ENCODE results near the gene RAVER1.
A peak's percentile ranks its signal among the peaks of the same experiment; 100 is the strongest.
"Not testable (repeated sequence)": the region's sequence is repeated elsewhere in the genome, so short reads cannot be mapped to it uniquely, and the experiment has no call there.

Gene RAVER1

GRCh38 chr19:10338940-10339339 lies 5.6 kb upstream of the RAVER1 start:
- H3K18ac ChIP-seq (ENCODE audit: low read depth in 1 of 2, low read length in 2 of 2), result no peak overlapping the region
- WGBS, result 96% methylated on average over 6 of the region's 6 CpGs
- no peak overlapping the region for H3K4ac ChIP-seq (ENCODE audit: low read depth in 1 of 2, low read length in 2 of 2)
- no peak overlapping the region for H2BK12ac ChIP-seq (ENCODE audit: low read length in 2 of 2)
- H3K14ac ChIP-seq (ENCODE audit: low read length in 2 of 2), result no peak overlapping the region
- H2BK15ac ChIP-seq (ENCODE audit: low read depth, poor library complexity, severe bottlenecking), result no peak overlapping the region
- no peak overlapping the region for H3K23ac ChIP-seq (ENCODE audit: low read length in 2 of 2)
- H3K9me3 ChIP-seq (ENCODE audit: control insufficient read depth, low read length), result no peaks in the 10 kb centered on the region
- H3K79me1 ChIP-seq (replicated peaks; ENCODE audit: low read length, poor library complexity, severe bottlenecking), result peaks cover 6% of the 10 kb centered on the region
- H3K4me2 ChIP-seq (ENCODE audit: low read length, poor library complexity, severe bottlenecking), result no peak overlapping the region
- H3K4me3 ChIP-seq (ENCODE audit: insufficient read depth in 1 of 2, low read depth in 1 of 2, low read length in 2 of 2), result no peak overlapping the region
- no peak overlapping the region for H4K91ac ChIP-seq (ENCODE audit: low read length)
- no peaks in the 10 kb centered on the region for H3K36me3 ChIP-seq (ENCODE audit: control insufficient read depth in 1 of 2, insufficient read depth in 2 of 2, low read depth in 1 of 2, low read length in 2 of 2)
- no peak overlapping the region for H3K27ac ChIP-seq (ENCODE audit: low read length, poor library complexity, severe bottlenecking)
- no peak overlapping the region for H4K8ac ChIP-seq (ENCODE audit: low read length)
- H3K27me3 ChIP-seq (ENCODE audit: control insufficient read depth in 1 of 2, insufficient read depth in 1 of 2, low read length in 2 of 2), result peaks cover 0 to 3% of the 10 kb centered on the region in 2 experiments
- no peak for DNase-seq
- H2BK5ac ChIP-seq (ENCODE audit: low read depth, low read length, poor library complexity, severe bottlenecking), result no peak overlapping the region
- no peak overlapping the region for H2BK120ac ChIP-seq (ENCODE audit: low read depth, low read length)
- no peak overlapping the region for H2AFZ ChIP-seq (ENCODE audit: low read depth, low read length)
- no peak overlapping the region for H2AK5ac ChIP-seq (ENCODE audit: low read length, severe bottlenecking)
- H3K4me1 ChIP-seq (ENCODE audit: control insufficient read depth, insufficient read depth, low read depth, low read length), result peaks cover 12% of the 10 kb centered on the region
- no peak overlapping the region for H3K9ac ChIP-seq (ENCODE audit: low read length)

DNA sequence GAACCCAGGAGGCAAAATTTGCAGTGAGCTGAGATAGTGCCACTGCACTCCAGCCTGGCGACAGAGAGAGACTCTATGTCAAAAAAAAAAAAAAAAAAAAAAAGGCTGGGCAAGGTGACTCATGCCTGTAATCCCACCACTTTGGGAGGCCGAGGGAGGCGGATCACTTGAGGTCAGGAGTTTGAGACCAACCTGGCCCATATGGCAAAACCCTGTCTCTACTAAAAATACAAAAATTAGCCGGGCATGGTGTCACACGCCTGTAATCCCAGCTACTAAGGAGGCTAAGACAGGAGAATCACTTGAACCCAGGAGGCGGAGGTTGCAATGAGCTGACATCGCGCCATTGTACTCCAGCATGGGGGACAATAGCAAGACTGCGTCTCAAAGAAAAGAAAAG lies 3.4 kb upstream of the RAVER1 start:
- H3K4me2 ChIP-seq (ENCODE audit: low read length, poor library complexity, severe bottlenecking); H3K9ac ChIP-seq (ENCODE audit: low read length); H2AK5ac ChIP-seq (ENCODE audit: low read length, severe bottlenecking); H2AFZ ChIP-seq (ENCODE audit: low read depth, low read length); H2BK12ac ChIP-seq (ENCODE audit: low read length in 2 of 2); H3K4ac ChIP-seq (ENCODE audit: low read depth in 1 of 2, low read length in 2 of 2); H3K9me3 ChIP-seq (ENCODE audit: control insufficient read depth, low read length); H2BK5ac ChIP-seq (ENCODE audit: low read depth, low read length, poor library complexity, severe bottlenecking); H3K18ac ChIP-seq (ENCODE audit: low read depth in 1 of 2, low read length in 2 of 2); H3K14ac ChIP-seq (ENCODE audit: low read length in 2 of 2); H2BK120ac ChIP-seq (ENCODE audit: low read depth, low read length); H3K27me3 ChIP-seq (ENCODE audit: control insufficient read depth in 1 of 2, insufficient read depth in 1 of 2, low read length in 2 of 2); H3K27ac ChIP-seq (ENCODE audit: low read length, poor library complexity, severe bottlenecking); H4K8ac ChIP-seq (ENCODE audit: low read length); H2BK15ac ChIP-seq (ENCODE audit: low read depth, poor library complexity, severe bottlenecking); H3K36me3 ChIP-seq (ENCODE audit: control insufficient read depth in 1 of 2, insufficient read depth in 2 of 2, low read depth in 1 of 2, low read length in 2 of 2); H3K23ac ChIP-seq (ENCODE audit: low read length in 2 of 2); DNase-seq; H4K91ac ChIP-seq (ENCODE audit: low read length); H3K79me1 ChIP-seq (replicated peaks; ENCODE audit: low read length, poor library complexity, severe bottlenecking); H3K4me3 ChIP-seq (ENCODE audit: insufficient read depth in 1 of 2, low read depth in 1 of 2, low read length in 2 of 2): not testable (repeated sequence)
- peaks cover 21% of the 10 kb centered on the region for H3K4me1 ChIP-seq (ENCODE audit: control insufficient read depth, insufficient read depth, low read depth, low read length)
- 82% methylated on average over 9 of the region's 9 CpGs for WGBS

DNA sequence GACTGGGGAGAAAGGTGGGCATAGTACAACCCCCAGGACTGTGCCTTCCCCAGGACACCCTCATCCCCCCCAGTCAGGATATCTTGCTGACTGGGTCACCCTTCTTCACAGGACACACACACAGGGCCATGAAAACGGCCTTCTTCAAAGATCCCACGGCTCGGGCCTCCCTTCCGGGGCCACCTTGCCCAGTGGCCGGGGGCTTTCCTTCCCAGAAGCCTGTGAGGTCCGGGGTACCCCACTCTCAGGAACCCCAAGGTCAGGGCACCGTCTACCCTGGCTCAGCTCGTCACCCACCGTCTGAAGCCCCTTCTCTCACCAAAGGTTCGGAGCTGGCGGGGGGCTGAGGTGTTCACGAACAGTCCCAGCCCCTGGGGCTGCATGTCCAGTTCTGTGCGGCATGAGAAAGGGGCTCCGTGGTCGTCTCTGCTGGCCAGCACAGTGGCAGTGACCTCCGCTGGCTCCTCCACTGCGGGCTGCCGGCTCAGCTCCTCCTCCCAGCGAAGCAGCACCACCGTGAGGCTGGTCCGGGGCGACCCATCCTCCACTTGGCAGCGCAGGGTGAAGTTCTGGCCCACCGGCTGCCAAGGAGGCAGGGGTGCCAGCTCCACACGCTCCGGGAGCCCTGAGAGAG lies 2.1 kb upstream of the RAVER1 start:
- Histone ChIP-seq H2AK5ac (ENCODE audit: low read length, severe bottlenecking) (no peak overlapping the region), H2BK12ac (ENCODE audit: low read length in 2 of 2) (peak overlapping the region in 1 of 2 experiments; percentile 33), H2BK15ac (ENCODE audit: low read depth, poor library complexity, severe bottlenecking) (peak overlapping the region; percentile 6), H3K9ac (ENCODE audit: low read length) (peak overlapping the region; percentile 58), H2BK120ac (ENCODE audit: low read depth, low read length) (no peak overlapping the region), H3K23ac (ENCODE audit: low read length in 2 of 2) (no peak overlapping the region), H3K4me2 (ENCODE audit: low read length, poor library complexity, severe bottlenecking) (no peak overlapping the region), H3K27ac (ENCODE audit: low read length, poor library complexity, severe bottlenecking) (no peak overlapping the region), H2BK5ac (ENCODE audit: low read depth, low read length, poor library complexity, severe bottlenecking) (no peak overlapping the region), H3K9me3 (ENCODE audit: control insufficient read depth, low read length) (no peaks in the 10 kb centered on the region), H3K4me3 (ENCODE audit: insufficient read depth in 1 of 2, low read depth in 1 of 2, low read length in 2 of 2) (peak overlapping the region in 1 of 2 experiments; percentile 97), H3K27me3 (ENCODE audit: control insufficient read depth in 1 of 2, insufficient read depth in 1 of 2, low read length in 2 of 2) (peaks cover 0 to 3% of the 10 kb centered on the region in 2 experiments), H3K18ac (ENCODE audit: low read depth in 1 of 2, low read length in 2 of 2) (peak overlapping the region; percentile 19 to 40), H4K8ac (ENCODE audit: low read length) (peak overlapping the region; percentile 52), H3K14ac (ENCODE audit: low read length in 2 of 2) (no peak overlapping the region), H3K4ac (ENCODE audit: low read depth in 1 of 2, low read length in 2 of 2) (no peak overlapping the region), H4K91ac (ENCODE audit: low read length) (peak overlapping the region; percentile 70), H3K36me3 (ENCODE audit: control insufficient read depth in 1 of 2, insufficient read depth in 2 of 2, low read depth in 1 of 2, low read length in 2 of 2) (peaks cover 0 to 1% of the 10 kb centered on the region in 2 experiments), H3K79me1 (replicated peaks; ENCODE audit: low read length, poor library complexity, severe bottlenecking) (peaks cover 9% of the 10 kb centered on the region), H2AFZ (ENCODE audit: low read depth, low read length) (no peak overlapping the region), H3K4me1 (ENCODE audit: control insufficient read depth, insufficient read depth, low read depth, low read length) (peaks cover 21% of the 10 kb centered on the region)
- DNase-seq, result no peak
- 70% methylated on average over 26 of the region's 26 CpGs for WGBS

GRCh38 chr19:10334588-10335351 lies 1.4 kb upstream of the RAVER1 start:
- Histone ChIP-seq H2BK15ac (ENCODE audit: low read depth, poor library complexity, severe bottlenecking) (peak overlapping the region; percentile 26), H3K4me1 (ENCODE audit: control insufficient read depth, insufficient read depth, low read depth, low read length) (peaks cover 21% of the 10 kb centered on the region), H2BK120ac (ENCODE audit: low read depth, low read length) (no peak overlapping the region), H3K9ac (ENCODE audit: low read length) (peak overlapping the region; percentile 98), H3K4ac (ENCODE audit: low read depth in 1 of 2, low read length in 2 of 2) (peak overlapping the region; percentile 57 to 75), H3K18ac (ENCODE audit: low read depth in 1 of 2, low read length in 2 of 2) (peak overlapping the region; percentile 37 to 73), H3K4me2 (ENCODE audit: low read length, poor library complexity, severe bottlenecking) (peak overlapping the region; percentile 82), H3K9me3 (ENCODE audit: control insufficient read depth, low read length) (no peaks in the 10 kb centered on the region), H3K27me3 (ENCODE audit: control insufficient read depth in 1 of 2, insufficient read depth in 1 of 2, low read length in 2 of 2) (peaks cover 0 to 3% of the 10 kb centered on the region in 2 experiments), H3K4me3 (ENCODE audit: insufficient read depth in 1 of 2, low read depth in 1 of 2, low read length in 2 of 2) (peak overlapping the region; percentile 51 to 97), H4K8ac (ENCODE audit: low read length) (peak overlapping the region; percentile 52), H4K91ac (ENCODE audit: low read length) (peak overlapping the region; percentile 70), H3K23ac (ENCODE audit: low read length in 2 of 2) (peak overlapping the region in 1 of 2 experiments; percentile 29), H2BK12ac (ENCODE audit: low read length in 2 of 2) (peak overlapping the region; percentile 11 to 73), H2BK5ac (ENCODE audit: low read depth, low read length, poor library complexity, severe bottlenecking) (no peak overlapping the region), H3K79me1 (replicated peaks; ENCODE audit: low read length, poor library complexity, severe bottlenecking) (peaks cover 14% of the 10 kb centered on the region), H3K36me3 (ENCODE audit: control insufficient read depth in 1 of 2, insufficient read depth in 2 of 2, low read depth in 1 of 2, low read length in 2 of 2) (peaks cover 7 to 8% of the 10 kb centered on the region in 2 experiments), H2AK5ac (ENCODE audit: low read length, severe bottlenecking) (no peak overlapping the region), H3K27ac (ENCODE audit: low read length, poor library complexity, severe bottlenecking) (no peak overlapping the region), H3K14ac (ENCODE audit: low read length in 2 of 2) (peak overlapping the region in 1 of 2 experiments; percentile 53), H2AFZ (ENCODE audit: low read depth, low read length) (peak overlapping the region; percentile 65)
- DNase-seq, result peak; percentile 97
- 8% methylated on average over 59 of the region's 59 CpGs for WGBS

Measured in mesenchymal stem cell (in vitro differentiated cells and primary cell).